Measurements from ENCODE around the gene DYNC1LI1. TPM values are rescaled to one million over a fixed set of nuclear protein-coding genes. Genes with fewer than 3 reads are reported as not detected.

The DYNC1LI1 gene
- polyA plus RNA-seq, 2 of the 4 experiments (the other 2 are of a cell fraction): 42.0 to 66.9 TPM

DNA sequence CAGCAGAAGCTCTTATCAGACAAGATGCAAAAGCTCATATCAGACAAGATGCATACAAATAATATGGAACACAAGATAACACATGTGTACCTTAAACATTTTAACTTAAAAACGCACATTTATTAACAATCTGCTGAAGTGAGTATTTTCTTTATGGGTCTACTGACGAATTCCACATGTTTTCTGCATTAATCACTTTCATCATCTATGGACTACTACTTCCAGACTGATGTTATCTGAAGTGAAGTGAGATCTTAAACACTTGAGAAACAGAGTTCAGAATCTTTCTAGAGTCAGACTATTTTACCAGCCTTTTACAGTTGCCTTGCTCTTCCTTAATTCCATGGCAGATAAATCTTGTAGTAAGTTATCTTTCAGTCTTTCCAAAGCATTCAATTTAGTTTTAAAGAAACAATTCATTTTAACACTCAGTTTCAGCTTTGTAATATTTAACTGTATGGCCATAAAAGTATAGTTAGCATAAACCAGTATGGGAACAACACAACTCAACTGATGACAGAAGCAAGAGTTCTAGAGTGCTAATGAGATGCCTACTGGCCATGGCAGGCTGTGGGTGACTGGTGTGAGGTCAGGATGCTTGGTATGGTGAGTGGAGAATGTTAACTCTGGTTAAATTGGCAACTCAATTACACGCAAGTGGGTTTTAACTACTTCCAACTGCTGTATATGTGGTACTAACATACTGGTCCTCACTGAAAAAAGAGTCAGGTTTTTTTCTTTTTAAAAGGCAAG is 77.8 kb downstream of the DYNC1LI1 start:
- peak in 1 of 2 experiments; percentile 43; a peak in 1 of 6 replicates for ATAC-seq
- no peaks in the 10 kb centered on the region for H3K9me3 ChIP-seq
- no peak overlapping the region for H3K4me2 ChIP-seq
- TF ChIP-seq, protein P1, sequence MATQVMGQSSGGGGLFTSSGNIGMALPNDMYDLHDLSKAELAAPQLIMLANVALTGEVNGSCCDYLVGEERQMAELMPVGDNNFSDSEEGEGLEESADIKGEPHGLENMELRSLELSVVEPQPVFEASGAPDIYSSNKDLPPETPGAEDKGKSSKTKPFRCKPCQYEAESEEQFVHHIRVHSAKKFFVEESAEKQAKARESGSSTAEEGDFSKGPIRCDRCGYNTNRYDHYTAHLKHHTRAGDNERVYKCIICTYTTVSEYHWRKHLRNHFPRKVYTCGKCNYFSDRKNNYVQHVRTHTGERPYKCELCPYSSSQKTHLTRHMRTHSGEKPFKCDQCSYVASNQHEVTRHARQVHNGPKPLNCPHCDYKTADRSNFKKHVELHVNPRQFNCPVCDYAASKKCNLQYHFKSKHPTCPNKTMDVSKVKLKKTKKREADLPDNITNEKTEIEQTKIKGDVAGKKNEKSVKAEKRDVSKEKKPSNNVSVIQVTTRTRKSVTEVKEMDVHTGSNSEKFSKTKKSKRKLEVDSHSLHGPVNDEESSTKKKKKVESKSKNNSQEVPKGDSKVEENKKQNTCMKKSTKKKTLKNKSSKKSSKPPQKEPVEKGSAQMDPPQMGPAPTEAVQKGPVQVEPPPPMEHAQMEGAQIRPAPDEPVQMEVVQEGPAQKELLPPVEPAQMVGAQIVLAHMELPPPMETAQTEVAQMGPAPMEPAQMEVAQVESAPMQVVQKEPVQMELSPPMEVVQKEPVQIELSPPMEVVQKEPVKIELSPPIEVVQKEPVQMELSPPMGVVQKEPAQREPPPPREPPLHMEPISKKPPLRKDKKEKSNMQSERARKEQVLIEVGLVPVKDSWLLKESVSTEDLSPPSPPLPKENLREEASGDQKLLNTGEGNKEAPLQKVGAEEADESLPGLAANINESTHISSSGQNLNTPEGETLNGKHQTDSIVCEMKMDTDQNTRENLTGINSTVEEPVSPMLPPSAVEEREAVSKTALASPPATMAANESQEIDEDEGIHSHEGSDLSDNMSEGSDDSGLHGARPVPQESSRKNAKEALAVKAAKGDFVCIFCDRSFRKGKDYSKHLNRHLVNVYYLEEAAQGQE (IDR thresholded peaks at IDR 0.05): no peak
- TF ChIP-seq CEBPB (IDR thresholded peaks at IDR 0.05): no peak
- TF ChIP-seq MAZ (IDR thresholded peaks at IDR 0.05; ENCODE audit: borderline replicate concordance, low read depth, low read length): no peak
- CTCF ChIA-PET: interaction anchor here (0.5 to 1.9 kb wide), 6 partner anchors 10 to 131 kb away, joined by 3 to 8 read pairs (median 4); no protein-coding TSS in a partner anchor
- no peak overlapping the region for H3K4me3 ChIP-seq
- no peak for DNase-seq (ENCODE audit: low read depth in 1 of 2, low spot score in 1 of 2)
- H3K4me1 ChIP-seq: peaks cover 21% of the 10 kb centered on the region
- POLR2A ChIA-PET: no interaction called here
- 56% methylated on average over 3 of the region's 3 CpGs for WGBS (ENCODE audit: missing lambda C conversion rate)
- FAIRE-seq: no peak
- no peak overlapping the region for H3K27ac ChIP-seq

DNA sequence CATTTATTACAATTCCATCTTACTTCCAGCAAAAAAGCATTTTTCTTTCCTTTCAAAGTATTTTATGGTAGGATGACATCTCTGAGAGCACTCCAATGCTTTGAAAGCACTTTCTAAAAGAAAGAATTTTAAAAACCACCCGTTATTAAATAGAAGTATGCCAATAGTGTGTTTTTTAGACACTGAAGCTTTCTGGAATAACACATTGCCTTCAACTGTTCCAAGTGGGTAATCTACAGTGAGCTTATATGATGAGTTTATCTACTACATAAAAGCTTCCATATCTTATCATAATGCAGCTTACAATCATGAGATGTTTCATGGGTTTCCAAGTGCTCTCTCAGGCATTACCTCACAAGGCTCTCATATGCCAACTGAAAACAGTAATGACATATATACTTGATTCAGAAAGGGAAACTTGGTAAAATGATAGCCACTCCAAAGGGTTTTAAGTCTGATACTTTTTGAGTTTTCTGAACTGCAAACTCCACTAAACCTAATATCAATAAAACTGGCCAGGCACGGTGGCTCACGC is 82.1 kb downstream of the DYNC1LI1 start:
- Histone ChIP-seq H3K4me3 (no peak overlapping the region), H3K27ac (no peak overlapping the region), H3K4me1 (peaks cover 19% of the 10 kb centered on the region), H3K9me3 (no peaks in the 10 kb centered on the region), H3K4me2 (no peak overlapping the region)
- POLR2A ChIA-PET: interaction anchor here (0.7 kb wide), 1 partner anchor 86 kb away, joined by 9 read pairs; no protein-coding TSS in a partner anchor
- WGBS (ENCODE audit: missing lambda C conversion rate): 88% methylated on average over 3 of the region's 3 CpGs
- FAIRE-seq (no peak), ATAC-seq (no peak), DNase-seq (ENCODE audit: low read depth in 1 of 2, low spot score in 1 of 2) (no peak)
- TF ChIP-seq NPAS2 (CRISPR knock-in tag; IDR thresholded peaks at IDR 0.05; ENCODE audit: borderline replicate concordance) (no peak), RAD21 (conservative IDR thresholded peaks at IDR 0.05 in 1 of 2, IDR thresholded peaks at IDR 0.05 in 1 of 2) (no peak), RNF2 (IDR thresholded peaks at IDR 0.05; ENCODE audit: borderline replicate concordance, low read depth) (no peak)
- TF ChIP-seq, protein P2, sequence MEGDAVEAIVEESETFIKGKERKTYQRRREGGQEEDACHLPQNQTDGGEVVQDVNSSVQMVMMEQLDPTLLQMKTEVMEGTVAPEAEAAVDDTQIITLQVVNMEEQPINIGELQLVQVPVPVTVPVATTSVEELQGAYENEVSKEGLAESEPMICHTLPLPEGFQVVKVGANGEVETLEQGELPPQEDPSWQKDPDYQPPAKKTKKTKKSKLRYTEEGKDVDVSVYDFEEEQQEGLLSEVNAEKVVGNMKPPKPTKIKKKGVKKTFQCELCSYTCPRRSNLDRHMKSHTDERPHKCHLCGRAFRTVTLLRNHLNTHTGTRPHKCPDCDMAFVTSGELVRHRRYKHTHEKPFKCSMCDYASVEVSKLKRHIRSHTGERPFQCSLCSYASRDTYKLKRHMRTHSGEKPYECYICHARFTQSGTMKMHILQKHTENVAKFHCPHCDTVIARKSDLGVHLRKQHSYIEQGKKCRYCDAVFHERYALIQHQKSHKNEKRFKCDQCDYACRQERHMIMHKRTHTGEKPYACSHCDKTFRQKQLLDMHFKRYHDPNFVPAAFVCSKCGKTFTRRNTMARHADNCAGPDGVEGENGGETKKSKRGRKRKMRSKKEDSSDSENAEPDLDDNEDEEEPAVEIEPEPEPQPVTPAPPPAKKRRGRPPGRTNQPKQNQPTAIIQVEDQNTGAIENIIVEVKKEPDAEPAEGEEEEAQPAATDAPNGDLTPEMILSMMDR (IDR thresholded peaks at IDR 0.05): no peak
- CTCF ChIA-PET: interaction anchor here (0.7 kb wide), 1 partner anchor 20 kb away, joined by 3 read pairs; no protein-coding TSS in a partner anchor

DNA sequence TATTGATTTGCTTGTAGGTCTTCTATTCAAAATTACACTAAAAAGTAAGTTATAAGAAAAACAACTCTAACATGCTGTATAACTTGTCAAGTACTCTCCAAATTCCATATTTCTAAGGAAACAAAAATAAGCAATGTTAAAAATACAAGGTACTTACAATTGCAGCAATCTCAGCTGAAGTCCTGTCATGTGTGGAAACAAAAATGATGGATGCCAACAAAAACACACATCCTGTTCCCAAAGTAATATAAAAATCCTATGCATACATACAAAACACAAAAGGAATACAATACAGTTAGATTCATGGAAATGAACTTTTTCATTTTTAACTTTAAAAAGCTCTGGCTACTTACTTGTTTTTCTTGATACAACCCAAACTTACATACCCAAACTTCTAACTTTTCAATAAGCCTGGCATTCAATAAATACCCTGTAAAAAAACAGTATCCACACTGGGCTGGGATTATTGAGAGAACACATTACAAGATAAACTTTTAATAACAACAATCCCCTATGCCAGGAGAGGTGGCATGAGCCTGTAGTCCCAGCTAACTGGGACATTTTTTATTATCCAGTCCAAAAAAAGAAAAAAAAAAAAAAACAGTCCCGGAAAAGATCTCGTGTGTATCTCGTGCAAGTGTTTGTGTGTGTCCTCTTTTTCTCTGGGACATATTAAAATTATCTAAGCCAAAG is 82.7 kb downstream of the DYNC1LI1 start:
- WGBS (ENCODE audit: missing lambda C conversion rate): 92% methylated on average over 3 of the region's 3 CpGs
- FAIRE-seq: no peak

More for the DNA sequence above, 82.7 kb downstream of the DYNC1LI1 start:
- CTCF ChIA-PET: interaction anchor here (0.7 kb wide), 1 partner anchor 20 kb away, joined by 3 read pairs; no protein-coding TSS in a partner anchor
- ATAC-seq (no peak), DNase-seq (ENCODE audit: low read depth in 1 of 2, low spot score in 1 of 2) (no peak)
- Histone ChIP-seq H3K9me3 (no peaks in the 10 kb centered on the region), H3K4me2 (no peak overlapping the region), H3K4me1 (peaks cover 13% of the 10 kb centered on the region), H3K4me3 (no peak overlapping the region), H3K27ac (no peak overlapping the region)
- TF ChIP-seq, protein P3, sequence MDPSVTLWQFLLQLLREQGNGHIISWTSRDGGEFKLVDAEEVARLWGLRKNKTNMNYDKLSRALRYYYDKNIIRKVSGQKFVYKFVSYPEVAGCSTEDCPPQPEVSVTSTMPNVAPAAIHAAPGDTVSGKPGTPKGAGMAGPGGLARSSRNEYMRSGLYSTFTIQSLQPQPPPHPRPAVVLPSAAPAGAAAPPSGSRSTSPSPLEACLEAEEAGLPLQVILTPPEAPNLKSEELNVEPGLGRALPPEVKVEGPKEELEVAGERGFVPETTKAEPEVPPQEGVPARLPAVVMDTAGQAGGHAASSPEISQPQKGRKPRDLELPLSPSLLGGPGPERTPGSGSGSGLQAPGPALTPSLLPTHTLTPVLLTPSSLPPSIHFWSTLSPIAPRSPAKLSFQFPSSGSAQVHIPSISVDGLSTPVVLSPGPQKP (IDR thresholded peaks at IDR 0.05; ENCODE audit: low read depth, low read length): no peak
- TF ChIP-seq, protein P4, sequence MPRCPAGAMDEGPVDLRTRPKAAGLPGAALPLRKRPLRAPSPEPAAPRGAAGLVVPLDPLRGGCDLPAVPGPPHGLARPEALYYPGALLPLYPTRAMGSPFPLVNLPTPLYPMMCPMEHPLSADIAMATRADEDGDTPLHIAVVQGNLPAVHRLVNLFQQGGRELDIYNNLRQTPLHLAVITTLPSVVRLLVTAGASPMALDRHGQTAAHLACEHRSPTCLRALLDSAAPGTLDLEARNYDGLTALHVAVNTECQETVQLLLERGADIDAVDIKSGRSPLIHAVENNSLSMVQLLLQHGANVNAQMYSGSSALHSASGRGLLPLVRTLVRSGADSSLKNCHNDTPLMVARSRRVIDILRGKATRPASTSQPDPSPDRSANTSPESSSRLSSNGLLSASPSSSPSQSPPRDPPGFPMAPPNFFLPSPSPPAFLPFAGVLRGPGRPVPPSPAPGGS (IDR thresholded peaks at IDR 0.05): no peak
- TF ChIP-seq CBX2 (IDR thresholded peaks at IDR 0.05; ENCODE audit: borderline replicate concordance, low read depth) (no peak), CEBPB (IDR thresholded peaks at IDR 0.05) (no peak), FOXS1 (CRISPR knock-in tag; IDR thresholded peaks at IDR 0.05) (no peak), EHMT2 (IDR thresholded peaks at IDR 0.05; ENCODE audit: low read depth) (no peak)
- POLR2A ChIA-PET: no interaction called here
